ENCODE results near the gene CD300LD.
"Not testable (repeated sequence)": the region's sequence is repeated elsewhere in the genome, so short reads cannot be mapped to it uniquely, and the experiment has no call there.

The CD300LD gene

GRCh38 chr17:74606050-74606449, 14.0 kb upstream of the CD300LD start:
- no peak for DNase-seq (ENCODE audit: low read depth)

GRCh38 chr17:74605361-74605760, 13.3 kb upstream of the CD300LD start:
- DNase-seq (ENCODE audit: low read depth): peak; percentile 84

GRCh38 chr17:74604761-74605160, 12.7 kb upstream of the CD300LD start:
- no peak for DNase-seq (ENCODE audit: low read depth)

- DNase-seq (ENCODE audit: low read depth): no peak
These were observed 12.1 kb upstream of the CD300LD start for GRCh38 chr17:74604200-74604599.

- no peak for DNase-seq (ENCODE audit: low read depth)
These were observed 11.7 kb upstream of the CD300LD start for GRCh38 chr17:74603746-74604145.

- no peak for DNase-seq (ENCODE audit: low read depth)
These were observed 11.1 kb upstream of the CD300LD start for GRCh38 chr17:74603037-74603635.

GRCh38 chr17:74601944-74602572, 10.0 kb upstream of the CD300LD start:
- DNase-seq (ENCODE audit: low read depth): peak; percentile 23

- DNase-seq (ENCODE audit: low read depth): no peak
These were observed 7.4 kb upstream of the CD300LD start for GRCh38 chr17:74599448-74599939.

- no peak for DNase-seq (ENCODE audit: low read depth)
These were observed 6.9 kb upstream of the CD300LD start for GRCh38 chr17:74599023-74599399.

GRCh38 chr17:74598346-74599022, 6.4 kb upstream of the CD300LD start:
- no peak for DNase-seq (ENCODE audit: low read depth)

GRCh38 chr17:74597069-74597790, 5.1 kb upstream of the CD300LD start:
- no peak for DNase-seq (ENCODE audit: low read depth)

GRCh38 chr17:74595037-74595750, 3.1 kb upstream of the CD300LD start:
- DNase-seq (ENCODE audit: low read depth): no peak

- no peak for DNase-seq (ENCODE audit: low read depth)
These were observed 580 bp downstream of the CD300LD start for GRCh38 chr17:74591503-74591902.

- no peak for DNase-seq (ENCODE audit: low read depth)
These were observed 6.4 kb downstream of the CD300LD start for GRCh38 chr17:74585711-74586110.

GRCh38 chr17:74584292-74585060, 7.6 kb downstream of the CD300LD start:
- no peak for DNase-seq (ENCODE audit: low read depth)

- DNase-seq (ENCODE audit: low read depth): no peak
These were observed 9.4 kb downstream of the CD300LD start for GRCh38 chr17:74582633-74583032.

- DNase-seq (ENCODE audit: low read depth): no peak
These were observed 12.2 kb downstream of the CD300LD start for GRCh38 chr17:74579900-74580299.

GRCh38 chr17:74578979-74579378, 13.1 kb downstream of the CD300LD start:
- no peak for DNase-seq (ENCODE audit: low read depth)

GRCh38 chr17:74574489-74575142, 17.5 kb downstream of the CD300LD start:
- DNase-seq (ENCODE audit: low read depth): no peak

GRCh38 chr17:74573635-74574034, 18.4 kb downstream of the CD300LD start:
- DNase-seq (ENCODE audit: low read depth): not testable (repeated sequence)

GRCh38 chr17:74573169-74573568, 18.9 kb downstream of the CD300LD start:
- no peak for DNase-seq (ENCODE audit: low read depth)

Measured in fibroblast of gingiva (primary cell).